HG03103 (cell line): ENCODE measurements around the gene IL20RA.

Source experiments
- ATAC-seq: cut with Tn5 transposase; IDR thresholded peaks from one replicate; pipeline ENCODE4 v1.9.1; 2021; ENCODE audit warnings: low read depth; ENCODE audit not compliant: unreplicated experiment

Gene IL20RA

DNA sequence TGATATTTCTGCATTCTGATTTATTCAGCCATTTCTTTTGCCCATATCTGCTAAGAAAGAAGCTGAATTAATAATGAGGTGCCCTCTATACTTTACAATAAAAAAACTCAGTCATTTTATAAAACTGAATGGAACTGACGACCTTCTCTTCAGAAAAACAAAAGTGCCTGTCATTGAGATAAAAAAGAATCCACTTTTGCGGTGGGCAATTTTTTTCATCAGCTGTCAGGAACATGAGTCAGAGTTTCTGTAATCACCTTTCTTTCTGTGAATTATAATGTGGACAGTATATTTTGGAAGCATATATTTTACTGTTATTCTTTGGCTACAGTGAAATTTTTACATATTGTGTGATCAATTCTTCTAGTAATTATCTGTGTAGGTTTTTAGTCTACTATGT lies 33.4 kb downstream of the IL20RA start:
- no peak for ATAC-seq

DNA sequence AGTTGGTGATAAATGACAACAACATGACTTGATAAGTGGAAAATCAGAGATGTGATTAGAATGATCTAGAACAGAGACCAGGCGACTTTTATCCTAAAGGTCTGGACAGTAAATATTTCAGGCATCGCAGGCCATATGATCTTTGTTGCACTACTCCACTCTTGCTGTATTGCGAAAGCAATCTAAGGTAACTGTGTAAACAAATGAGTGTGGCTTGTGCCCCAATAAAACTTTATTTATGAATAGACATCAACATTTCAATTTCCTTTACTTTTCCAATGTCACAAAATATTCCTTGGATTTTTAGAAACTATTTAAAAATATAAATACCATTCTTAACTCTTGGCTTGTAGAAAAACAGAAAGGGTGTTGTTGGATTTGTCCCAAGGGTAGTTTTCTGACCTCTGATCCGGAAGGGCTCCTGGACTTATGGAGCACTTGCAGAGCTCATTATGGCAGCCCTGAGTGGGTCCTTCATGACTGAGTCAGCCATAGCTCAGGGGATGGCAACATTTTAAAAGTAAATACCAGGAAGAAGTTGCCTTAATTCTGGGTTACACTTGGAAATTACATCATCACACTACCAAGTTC lies 34.5 kb downstream of the IL20RA start:
- ATAC-seq = no peak

- ATAC-seq = no peak
Measured at GRCh38 chr6:137008204-137008603, 36.6 kb downstream of the IL20RA start.

DNA sequence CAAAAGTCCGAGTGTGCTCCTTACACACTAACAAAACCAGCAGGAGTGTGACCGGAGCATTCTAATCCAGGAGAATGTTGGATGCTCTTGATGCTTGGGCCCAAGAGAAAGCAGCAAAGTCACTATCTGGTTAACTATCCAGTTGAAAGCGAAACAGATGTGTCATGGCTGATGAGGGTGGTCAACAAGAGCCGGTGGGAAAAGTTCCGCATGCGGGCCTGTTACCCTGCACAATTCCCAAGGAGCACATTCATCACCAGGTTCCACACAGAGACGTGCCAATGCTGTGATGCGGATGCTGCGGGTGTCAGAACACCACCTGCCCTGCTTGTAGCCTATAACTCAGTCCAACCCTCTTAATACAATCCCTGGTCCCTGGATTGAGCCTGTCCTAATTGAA lies 38.7 kb downstream of the IL20RA start:
- no peak for ATAC-seq

DNA sequence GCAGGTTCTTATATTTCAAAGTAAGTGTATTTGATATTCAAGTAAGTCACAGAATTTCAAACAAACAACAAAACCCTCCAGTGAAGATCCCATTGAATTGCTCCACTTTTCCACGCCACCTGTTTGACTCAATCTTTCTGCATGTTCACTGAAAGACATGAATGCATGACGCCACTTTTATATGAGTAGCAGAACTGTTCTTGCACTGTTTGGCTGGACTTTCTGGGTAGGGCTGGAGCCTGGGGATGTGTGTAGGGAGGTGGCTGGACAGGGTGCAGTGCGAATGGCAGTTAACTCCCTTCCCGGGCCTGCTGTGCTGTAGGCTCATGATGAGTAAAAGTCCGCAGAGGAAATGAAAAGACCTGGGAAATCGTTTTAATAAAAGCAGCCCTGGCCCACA lies 39.7 kb downstream of the IL20RA start:
- no peak for ATAC-seq

DNA sequence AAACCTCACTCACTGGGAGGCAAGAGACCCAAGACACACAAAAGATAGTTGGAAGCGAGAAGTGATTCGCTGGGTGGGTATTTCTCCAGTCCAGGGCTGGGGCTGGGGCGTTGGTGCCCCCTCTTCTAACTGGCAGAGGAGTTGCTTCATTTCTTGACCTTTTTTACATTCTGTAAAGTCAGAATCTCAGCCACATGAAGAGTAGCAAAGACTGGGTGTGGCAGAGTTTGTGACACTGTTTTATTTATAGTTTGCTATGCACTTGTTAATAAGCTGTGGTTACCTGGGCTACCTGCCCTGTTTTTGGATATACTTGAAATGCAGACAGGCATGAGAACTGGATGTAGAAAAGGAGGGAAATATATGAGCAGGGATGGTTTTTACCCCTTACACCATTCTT lies 42.3 kb downstream of the IL20RA start:
- ATAC-seq = no peak

- no peak for ATAC-seq
Measured at GRCh38 chr6:137001977-137002302, 42.8 kb downstream of the IL20RA start.

DNA sequence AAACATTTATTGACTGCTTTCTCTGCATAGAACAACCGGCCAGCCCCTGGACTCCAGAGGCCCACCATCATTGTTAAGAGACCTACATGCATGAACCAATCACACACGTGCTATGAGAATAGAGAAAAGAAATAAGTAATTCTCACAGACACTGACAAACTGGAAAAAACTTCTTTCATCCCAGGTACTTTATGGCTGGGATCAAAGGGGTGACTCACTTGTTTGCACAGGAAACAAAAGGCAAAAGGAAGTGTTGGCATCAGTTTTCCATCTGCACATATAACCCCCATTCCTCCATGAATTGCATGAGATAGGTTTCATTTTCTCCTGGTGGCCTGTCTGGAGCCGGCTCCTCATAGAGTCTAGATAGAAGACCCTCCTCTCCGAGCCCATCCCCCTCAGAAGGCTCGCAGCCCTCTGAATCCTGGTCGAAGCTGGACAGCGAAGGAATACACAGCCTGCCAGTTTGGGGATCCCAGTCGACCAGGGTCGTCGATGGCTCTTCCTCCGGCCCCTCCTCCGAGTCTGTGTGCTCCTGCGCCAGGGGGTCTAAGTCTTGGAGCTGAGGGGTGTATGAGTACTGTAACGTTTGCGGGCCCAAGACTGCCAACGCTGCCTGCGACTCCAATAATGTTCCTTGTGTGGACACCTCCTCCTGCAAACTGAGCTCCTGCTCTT lies 43.3 kb downstream of the IL20RA start:
- ATAC-seq = no peak

DNA sequence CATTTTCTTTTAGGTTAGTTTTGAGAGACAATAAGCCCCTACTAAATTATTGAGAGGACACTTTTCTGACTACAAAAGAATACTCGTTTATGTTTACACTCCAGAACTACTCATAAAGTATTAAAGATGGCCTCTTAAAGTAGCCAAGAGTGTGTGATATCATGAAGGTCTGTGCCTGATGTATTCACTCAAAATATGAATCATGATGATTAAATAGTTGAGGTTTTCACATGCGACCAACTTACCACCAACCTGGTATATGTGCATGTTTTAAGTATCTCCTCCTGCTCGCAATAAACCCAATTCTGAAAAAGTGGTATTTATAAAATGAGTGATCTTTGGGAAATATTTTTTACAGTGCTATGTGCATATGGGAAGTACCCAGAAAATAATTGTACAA lies 43.9 kb downstream of the IL20RA start:
- no peak for ATAC-seq

- no peak for ATAC-seq
Measured at GRCh38 chr6:136995521-136995920, 49.2 kb downstream of the IL20RA start.

- no peak for ATAC-seq
Measured at GRCh38 chr6:136994782-136995181, 50.0 kb downstream of the IL20RA start.

- no peak for ATAC-seq
Measured at GRCh38 chr6:136992113-136992512, 52.7 kb downstream of the IL20RA start.

GRCh38 chr6:136991646-136992045 lies 53.1 kb downstream of the IL20RA start:
- no peak for ATAC-seq

- ATAC-seq = no peak
Measured at GRCh38 chr6:136990754-136991153, 54.0 kb downstream of the IL20RA start.

DNA sequence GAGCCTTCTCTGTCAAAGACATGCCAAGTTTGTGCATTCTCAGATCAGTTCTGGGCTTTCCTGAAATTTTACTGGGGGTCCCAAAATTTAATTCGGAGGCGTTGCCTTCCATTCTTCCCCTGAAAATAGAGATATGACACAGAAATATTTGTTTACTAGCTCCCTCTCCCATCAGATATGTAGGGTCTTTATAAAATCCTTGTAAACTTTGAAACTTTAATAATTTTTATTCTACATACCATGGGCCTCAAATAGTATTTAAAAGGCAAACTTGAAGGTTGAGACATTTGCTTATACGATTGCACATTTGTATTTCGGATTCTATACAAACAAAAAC lies 54.6 kb downstream of the IL20RA start:
- ATAC-seq = no peak

DNA sequence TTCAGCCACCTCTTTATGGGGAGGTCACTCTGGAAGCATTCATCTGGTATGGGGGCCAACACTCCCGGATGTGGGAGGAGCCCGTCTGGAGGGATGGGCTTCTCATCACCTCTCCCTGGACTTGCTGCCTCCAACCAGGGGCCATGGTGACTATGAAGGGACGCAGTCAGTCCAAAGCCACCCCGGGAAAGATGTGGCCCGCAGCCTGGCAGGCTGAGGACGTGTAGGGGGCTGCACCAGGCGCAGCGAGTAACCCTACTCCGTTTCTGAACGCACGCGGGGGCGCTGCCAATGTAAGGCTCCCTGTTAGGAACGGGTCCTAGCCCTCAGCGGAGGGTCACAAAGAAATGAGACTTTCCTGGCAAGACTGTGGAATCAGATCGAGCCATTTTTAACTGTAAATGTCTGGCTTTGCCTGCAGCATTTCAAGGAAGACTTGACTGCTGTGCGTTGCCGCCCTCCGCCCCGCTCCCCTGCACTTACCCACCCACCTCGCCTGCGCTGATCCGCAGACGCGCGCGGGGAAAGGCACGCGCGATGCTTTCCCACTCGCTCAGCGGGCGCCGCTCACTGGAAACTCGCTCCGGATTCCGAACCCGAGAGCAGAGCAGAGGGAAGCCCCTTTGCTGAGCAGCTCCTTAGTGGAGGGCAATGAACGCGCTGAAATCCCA lies 55.1 kb downstream of the IL20RA start:
- ATAC-seq = no peak

DNA sequence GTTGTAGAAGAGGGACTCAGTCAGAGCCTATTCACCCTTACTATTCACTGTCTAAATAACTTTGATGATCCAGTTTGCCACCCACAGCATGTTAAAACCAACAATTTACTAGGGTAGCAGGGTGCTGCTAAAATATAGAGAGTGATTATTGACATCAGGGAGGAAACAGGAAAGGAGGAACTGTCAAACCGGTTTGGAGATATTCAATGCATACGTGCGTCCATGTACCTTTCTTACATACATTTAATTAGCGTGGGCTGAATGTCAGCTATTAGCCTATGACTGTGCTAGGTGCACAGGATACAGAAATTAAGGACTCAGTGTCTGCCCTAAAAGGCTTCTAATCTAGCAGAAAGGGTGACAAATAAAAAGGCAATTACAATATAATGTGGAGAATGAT lies 57.2 kb downstream of the IL20RA start:
- no peak for ATAC-seq

DNA sequence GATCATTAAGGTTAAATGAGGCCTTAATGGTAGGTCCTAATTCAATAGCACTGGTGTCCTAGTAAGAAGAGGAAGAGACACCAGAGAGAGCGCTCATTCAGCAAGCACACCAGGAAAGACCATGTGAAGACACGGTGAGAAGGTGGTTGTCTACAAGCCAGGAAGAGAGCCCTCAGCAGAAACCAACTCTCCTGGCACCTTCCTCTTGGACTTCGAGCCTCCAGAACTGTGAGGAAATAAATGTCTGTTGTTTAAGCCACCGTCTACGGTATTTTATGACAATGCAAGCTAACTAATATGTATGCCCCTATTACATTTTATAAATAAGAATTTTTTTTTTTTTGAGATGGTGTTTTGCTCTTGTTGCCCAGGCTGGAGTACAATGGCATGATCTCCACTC lies 59.3 kb downstream of the IL20RA start:
- ATAC-seq = no peak

- ATAC-seq = no peak
Measured at GRCh38 chr6:136984578-136984977, 60.2 kb downstream of the IL20RA start.

GRCh38 chr6:136983687-136984086 lies 61.1 kb downstream of the IL20RA start:
- no peak for ATAC-seq

DNA sequence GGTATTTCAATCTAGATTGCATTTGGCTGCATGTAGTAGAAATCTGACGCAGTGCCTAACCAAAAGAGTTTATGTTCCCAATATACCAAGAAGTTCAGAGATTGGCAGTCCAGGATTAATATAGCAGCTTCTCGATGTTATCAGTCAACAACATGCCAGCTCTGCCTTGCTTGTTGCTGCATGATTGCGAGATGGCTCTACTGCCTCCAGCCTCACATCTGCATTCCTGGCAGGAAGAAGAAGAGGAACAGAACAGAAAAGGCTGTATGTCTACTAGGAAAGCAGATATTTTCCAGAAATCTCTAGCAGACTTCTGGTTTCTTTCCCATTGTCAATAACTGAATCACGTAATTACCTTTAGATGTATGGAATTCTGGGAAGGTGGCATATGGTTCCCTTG lies 61.8 kb downstream of the IL20RA start:
- no peak for ATAC-seq

- ATAC-seq = no peak
Measured at GRCh38 chr6:136980070-136980469, 64.7 kb downstream of the IL20RA start.
